Measurements from ENCODE around the gene AQP10.
A peak's percentile ranks its signal among the peaks of the same experiment; 100 is the strongest.

The AQP10 gene

DNA sequence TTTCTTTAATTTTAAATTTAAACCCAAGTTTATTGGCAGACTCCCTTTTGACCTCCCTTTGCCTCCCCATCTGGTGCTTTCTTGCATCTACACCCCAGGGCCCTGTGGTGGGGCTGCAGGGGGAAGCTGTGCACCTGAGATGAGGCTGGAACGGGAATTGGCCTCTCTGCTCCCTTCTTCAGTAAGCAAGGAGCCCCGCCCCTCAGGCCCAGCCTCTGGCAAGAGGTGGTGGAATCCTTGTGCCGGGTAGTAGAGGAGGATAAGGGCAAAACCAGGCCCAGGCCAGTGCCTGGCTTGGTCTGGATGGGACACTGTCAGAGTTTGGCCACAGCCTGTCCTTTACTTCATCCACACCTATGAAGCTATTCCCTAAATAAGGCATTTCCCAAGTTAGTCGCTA, 29.5 kb downstream of the AQP10 start:
- no peak for DNase-seq (ENCODE audit: low read depth)
- TF ChIP-seq, protein P1, sequence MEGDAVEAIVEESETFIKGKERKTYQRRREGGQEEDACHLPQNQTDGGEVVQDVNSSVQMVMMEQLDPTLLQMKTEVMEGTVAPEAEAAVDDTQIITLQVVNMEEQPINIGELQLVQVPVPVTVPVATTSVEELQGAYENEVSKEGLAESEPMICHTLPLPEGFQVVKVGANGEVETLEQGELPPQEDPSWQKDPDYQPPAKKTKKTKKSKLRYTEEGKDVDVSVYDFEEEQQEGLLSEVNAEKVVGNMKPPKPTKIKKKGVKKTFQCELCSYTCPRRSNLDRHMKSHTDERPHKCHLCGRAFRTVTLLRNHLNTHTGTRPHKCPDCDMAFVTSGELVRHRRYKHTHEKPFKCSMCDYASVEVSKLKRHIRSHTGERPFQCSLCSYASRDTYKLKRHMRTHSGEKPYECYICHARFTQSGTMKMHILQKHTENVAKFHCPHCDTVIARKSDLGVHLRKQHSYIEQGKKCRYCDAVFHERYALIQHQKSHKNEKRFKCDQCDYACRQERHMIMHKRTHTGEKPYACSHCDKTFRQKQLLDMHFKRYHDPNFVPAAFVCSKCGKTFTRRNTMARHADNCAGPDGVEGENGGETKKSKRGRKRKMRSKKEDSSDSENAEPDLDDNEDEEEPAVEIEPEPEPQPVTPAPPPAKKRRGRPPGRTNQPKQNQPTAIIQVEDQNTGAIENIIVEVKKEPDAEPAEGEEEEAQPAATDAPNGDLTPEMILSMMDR (IDR thresholded peaks at IDR 0.05; ENCODE audit: low read length, missing control alignments), result no peak

DNA sequence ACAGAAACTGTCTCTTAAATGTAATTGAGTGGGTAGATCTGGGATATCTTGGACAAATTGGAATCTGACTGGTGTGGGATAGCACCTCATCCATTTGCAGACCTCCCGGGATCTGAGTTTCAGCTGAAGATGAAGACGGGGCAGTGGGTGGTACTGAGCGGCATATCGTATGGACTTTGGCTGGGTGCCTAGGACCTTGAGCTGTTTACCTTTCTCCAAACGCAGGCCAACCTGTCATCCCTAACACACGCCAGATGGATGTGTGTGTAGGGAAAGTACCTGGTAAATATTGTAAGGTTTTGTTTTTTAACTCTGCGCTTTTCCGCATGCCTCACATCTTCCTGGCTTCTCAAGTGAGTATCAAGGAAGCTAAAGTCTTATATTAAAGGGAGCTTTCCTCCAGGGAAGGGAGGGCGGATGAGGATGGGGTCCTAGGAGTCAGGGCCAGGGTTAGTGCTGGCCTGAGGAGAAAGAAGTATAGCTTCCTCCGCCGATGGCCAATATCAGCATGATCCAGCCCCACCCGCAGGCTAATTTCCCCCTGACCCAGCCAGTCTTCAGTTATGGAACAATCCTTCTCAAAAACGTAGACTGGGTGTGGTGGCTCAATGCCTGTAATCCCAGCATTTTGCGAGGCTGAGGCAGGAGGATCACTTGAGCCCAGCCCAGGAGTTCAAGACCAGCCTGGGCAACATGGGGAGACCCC, 30.6 kb downstream of the AQP10 start:
- no peak for DNase-seq (ENCODE audit: low read depth)
- TF ChIP-seq, protein P1 (IDR thresholded peaks at IDR 0.05; ENCODE audit: low read length, missing control alignments), result no peak
- no peak overlapping the region for H3K4me3 ChIP-seq (replicated peaks; ENCODE audit: low read depth, low read length)

More for the DNA sequence above, 29.5 kb downstream of the AQP10 start:
- no peak overlapping the region for H3K4me3 ChIP-seq (replicated peaks; ENCODE audit: low read depth, low read length)

DNA sequence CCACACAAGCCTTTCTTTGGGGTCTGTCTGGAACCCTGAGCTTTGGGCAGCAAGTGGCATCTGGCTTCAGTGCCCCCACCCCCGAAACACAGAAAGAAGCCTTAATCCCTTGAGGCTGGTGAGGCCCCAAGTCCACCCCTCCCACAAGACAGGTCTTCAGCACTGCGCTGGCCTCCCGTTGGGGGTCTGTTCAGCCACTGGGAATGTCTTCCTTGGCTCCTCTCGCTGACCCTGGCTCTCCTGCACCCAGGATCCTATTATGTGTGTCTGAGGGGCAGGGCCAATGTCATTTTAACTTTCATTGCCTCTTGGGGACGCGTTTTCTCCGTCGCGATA, 31.3 kb downstream of the AQP10 start:
- H3K4me3 ChIP-seq (replicated peaks; ENCODE audit: low read depth, low read length), result no peak overlapping the region
- TF ChIP-seq, protein P1 (IDR thresholded peaks at IDR 0.05; ENCODE audit: low read length, missing control alignments), result no peak
- DNase-seq (ENCODE audit: low read depth), result no peak

DNA sequence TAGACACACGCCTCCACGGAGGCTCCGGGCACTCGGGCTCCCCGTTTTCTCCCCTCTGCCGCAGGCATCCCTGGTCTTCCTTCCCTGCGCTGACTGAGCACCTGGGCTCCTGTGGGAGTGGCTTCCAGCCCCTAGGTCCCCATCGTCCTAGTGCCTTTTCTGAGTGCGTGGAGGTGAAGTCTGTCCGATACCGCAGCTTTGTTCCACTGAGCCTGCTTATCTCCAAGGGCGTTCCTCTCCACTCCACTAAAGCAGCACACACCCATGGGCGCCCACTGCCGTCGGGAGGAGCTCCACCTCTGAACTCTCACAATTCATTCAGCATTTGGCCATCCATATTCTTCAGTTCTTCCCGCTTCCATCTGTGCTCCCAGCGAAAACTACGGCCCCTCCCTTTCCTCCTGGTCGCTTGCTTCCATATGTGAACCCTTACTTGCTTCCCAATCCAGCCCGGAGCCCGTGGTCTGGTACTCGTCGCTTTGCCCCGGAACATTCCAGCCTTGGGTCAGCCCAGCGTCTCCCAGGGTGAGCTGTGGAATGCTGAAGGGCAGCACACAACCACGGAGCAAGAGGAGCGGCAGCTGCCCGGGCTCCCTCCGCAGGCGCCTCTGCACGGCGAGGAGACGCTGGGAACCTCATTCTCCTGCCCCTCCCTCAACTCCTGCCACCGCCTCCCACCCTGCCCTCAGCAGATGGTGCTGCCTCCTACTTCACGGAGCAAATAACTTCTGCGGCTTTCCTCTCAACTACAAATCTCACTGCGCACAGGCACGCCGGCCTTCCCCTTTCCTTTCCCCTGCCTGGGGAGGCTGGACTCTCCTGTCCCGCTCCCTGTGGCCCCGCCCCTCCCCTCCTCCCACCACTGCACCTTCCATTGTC, 31.9 kb downstream of the AQP10 start:
- H3K4me3 ChIP-seq (replicated peaks; ENCODE audit: low read depth, low read length), result peak overlapping the region; percentile 21
- TF ChIP-seq, protein P1 (IDR thresholded peaks at IDR 0.05; ENCODE audit: low read length, missing control alignments), result no peak
- DNase-seq (ENCODE audit: low read depth), result peak; percentile 60

DNA sequence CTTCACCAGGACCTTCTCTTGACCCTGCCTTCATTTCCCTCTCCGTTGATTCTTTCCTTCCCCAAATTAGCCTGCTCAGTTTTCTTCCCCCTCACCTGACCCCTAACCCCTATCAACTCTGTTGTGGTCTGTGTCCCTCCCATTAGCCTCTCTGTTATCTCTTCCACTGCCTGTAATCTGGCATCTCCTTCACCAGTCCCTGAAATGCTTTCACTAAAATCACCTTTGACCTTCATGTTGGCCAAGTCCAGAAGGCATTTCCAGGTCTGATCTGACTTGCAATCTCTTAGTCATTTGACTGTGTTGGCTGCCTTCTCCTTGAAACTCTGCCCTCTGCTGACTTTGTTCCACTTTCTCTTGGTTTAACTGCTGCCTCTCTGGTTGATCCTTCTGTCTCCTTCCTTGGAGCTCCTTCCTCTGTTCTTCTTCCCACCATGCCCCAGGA, 32.6 kb downstream of the AQP10 start:
- peak; percentile 69 for DNase-seq (ENCODE audit: low read depth)
- TF ChIP-seq, protein P1 (IDR thresholded peaks at IDR 0.05; ENCODE audit: low read length, missing control alignments), result peak; percentile 50

GRCh38 chr1:154353966-154354365, 33.1 kb downstream of the AQP10 start:
- TF ChIP-seq, protein P1 (IDR thresholded peaks at IDR 0.05; ENCODE audit: low read length, missing control alignments), result no peak
- DNase-seq (ENCODE audit: low read depth), result no peak
- H3K4me3 ChIP-seq (replicated peaks; ENCODE audit: low read depth, low read length), result no peak overlapping the region

More for the DNA sequence above, 32.6 kb downstream of the AQP10 start:
- H3K4me3 ChIP-seq (replicated peaks; ENCODE audit: low read depth, low read length), result no peak overlapping the region

Measured in fibroblast of pulmonary artery (primary cell).